CD4-positive, CD25-positive, alpha-beta regulatory T cell (primary cell): ENCODE data around the gene FOSL1. TPM values are rescaled to one million over a fixed set of nuclear protein-coding genes. Genes with fewer than 3 reads are reported as not detected.

Source experiments
- ATAC-seq, 2 donors: fragments of 150-1000 bp; cut with Tn5 transposase; one replicate each; pipeline ENCODE4 v1.10.0; 2021; ENCODE audit warnings: low read depth in 2 of 2, moderate number of reproducible peaks in 2 of 2, moderate library complexity in 1 of 2
- DNase-seq, 3 donors: peaks; one replicate each; pipeline versions ENCODE4 v3.0.0 to v3.0.0-alpha.2; 2012 to 2022; ENCODE audit warnings: mixed read lengths in 1 of 3
- H3K27ac ChIP-seq: one replicate; pipeline ENCODE4 v1.7.0; 2013; ENCODE audit warnings: mild to moderate bottlenecking, low read length; ENCODE audit not compliant: insufficient read depth, poor library complexity, severe bottlenecking
- H3K27me3 ChIP-seq: one replicate; pipeline ENCODE4 v1.7.0; 2013; ENCODE audit warnings: low read length; ENCODE audit not compliant: control insufficient read depth, insufficient read depth
- H3K36me3 ChIP-seq: one replicate; pipeline ENCODE4 v1.7.0; 2013; ENCODE audit warnings: mild to moderate bottlenecking, low read length, moderate library complexity; ENCODE audit not compliant: control insufficient read depth, insufficient read depth
- H3K4me1 ChIP-seq: 2 replicates; pipeline ENCODE4 v1.7.0; 2013; ENCODE audit warnings: mild to moderate bottlenecking, low read length; ENCODE audit not compliant: insufficient read depth, control insufficient read depth, poor library complexity, severe bottlenecking
- H3K4me3 ChIP-seq: one replicate; pipeline ENCODE4 v1.7.0; 2013; ENCODE audit warnings: low read depth, mild to moderate bottlenecking, low read length, moderate library complexity
- H3K9me3 ChIP-seq, 2 experiments: 1 replicate in 1 of 2; 2 replicates in 1 of 2; pipeline ENCODE4 v1.7.0; 2013; ENCODE audit warnings: low read length in 2 of 2, mild to moderate bottlenecking in 1 of 2, moderate library complexity in 1 of 2; ENCODE audit not compliant: control insufficient read depth in 2 of 2
- H3K27ac Mint-ChIP-seq, 3 donors: one replicate each; pipeline ENCODE4 v1.8.0; 2020 to 2022; ENCODE audit warnings: mild to moderate bottlenecking in 3 of 3, mixed read lengths in 3 of 3, moderate library complexity in 2 of 3
- H3K27me3 Mint-ChIP-seq: one replicate; pipeline ENCODE4 v1.8.0; 2022; ENCODE audit warnings: mild to moderate bottlenecking, mixed read lengths
- H3K36me3 Mint-ChIP-seq: one replicate; pipeline ENCODE4 v1.8.0; 2020; ENCODE audit warnings: mixed read lengths
- H3K4me1 Mint-ChIP-seq, 4 donors: one replicate each; pipeline ENCODE4 v1.8.0; 2020 to 2022; ENCODE audit warnings: mixed read lengths in 4 of 4, mild to moderate bottlenecking in 1 of 4
- H3K4me3 Mint-ChIP-seq, 4 donors: one replicate each; pipeline ENCODE4 v1.8.0; 2020 to 2022; ENCODE audit warnings: mild to moderate bottlenecking in 4 of 4, mixed read lengths in 4 of 4, moderate library complexity in 3 of 4
- H3K9me3 Mint-ChIP-seq, 7 donors: one replicate each; pipeline ENCODE4 v1.8.0; 2020 to 2022; ENCODE audit warnings: mixed read lengths in 7 of 7, mild to moderate bottlenecking in 3 of 7, moderate library complexity in 2 of 7
- polyA plus RNA-seq, 4 donors: library from polyadenylated mRNA; unstranded; fragments of 300-500 nt; fragmentation: Illumina TruSeq; gene quantifications; one replicate each; pipeline ENCODE4 v1.2.3, GENCODE V29; 2021
- total RNA-seq: library from RNA; stranded (reverse); gene quantifications from one replicate; pipeline ENCODE4 v1.2.3, GENCODE V29; 2022

Gene FOSL1
- total and polyA plus RNA-seq, 5 donors from 2014 or later: 2.7 TPM; not detected in 4

DNA sequence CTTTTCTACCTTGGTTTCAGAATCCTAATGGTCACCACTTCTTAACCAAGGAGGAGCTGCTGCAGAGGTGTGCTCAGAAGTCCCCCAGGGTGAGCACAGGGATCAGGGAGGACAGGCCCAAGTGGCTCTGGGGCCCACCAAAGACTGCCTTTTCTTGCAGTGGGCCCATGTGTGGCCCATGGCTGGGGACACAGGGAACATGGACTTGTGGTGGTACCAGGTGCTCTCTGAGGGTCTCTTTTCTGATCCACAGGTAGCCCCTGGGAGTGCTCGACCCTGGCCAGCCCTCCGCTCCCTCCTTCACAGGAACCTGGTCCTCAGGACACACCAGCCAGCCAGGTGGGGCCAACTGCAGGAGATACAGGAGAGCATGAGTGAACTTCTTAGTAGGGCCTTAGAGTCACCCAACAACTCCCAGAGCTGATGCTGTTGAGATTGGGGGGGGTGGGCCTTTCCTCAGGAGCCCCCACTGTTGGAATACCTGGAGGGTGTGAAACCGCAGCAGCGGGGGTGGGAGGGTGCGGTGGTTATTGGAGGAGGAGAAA, 37.9 kb downstream of the FOSL1 start:
- H3K4me3 ChIP-seq: no peak overlapping the region
- Mint-ChIP-seq H3K4me3 (peak overlapping the region in 3 of 4 donors; percentile 38 to 94 (median 63)), H3K27me3 (peaks cover 7% of the 10 kb centered on the region), H3K4me1 (peaks cover 3 to 31% (median 21%) of the 10 kb centered on the region in 4 donors), H3K9me3 (no peaks in the 10 kb centered on the region), H3K36me3 (peaks cover 8% of the 10 kb centered on the region), H3K27ac (peak overlapping the region in 1 of 3 donors; percentile 65)
- DNase-seq (no peak), ATAC-seq (no peak)
- H3K27me3 ChIP-seq: no peaks in the 10 kb centered on the region
- peaks cover 39% of the 10 kb centered on the region for H3K36me3 ChIP-seq
- H3K27ac ChIP-seq: no peak overlapping the region
- H3K4me1 ChIP-seq: peaks cover 40% of the 10 kb centered on the region
- H3K9me3 ChIP-seq: no peaks in the 10 kb centered on the region

DNA sequence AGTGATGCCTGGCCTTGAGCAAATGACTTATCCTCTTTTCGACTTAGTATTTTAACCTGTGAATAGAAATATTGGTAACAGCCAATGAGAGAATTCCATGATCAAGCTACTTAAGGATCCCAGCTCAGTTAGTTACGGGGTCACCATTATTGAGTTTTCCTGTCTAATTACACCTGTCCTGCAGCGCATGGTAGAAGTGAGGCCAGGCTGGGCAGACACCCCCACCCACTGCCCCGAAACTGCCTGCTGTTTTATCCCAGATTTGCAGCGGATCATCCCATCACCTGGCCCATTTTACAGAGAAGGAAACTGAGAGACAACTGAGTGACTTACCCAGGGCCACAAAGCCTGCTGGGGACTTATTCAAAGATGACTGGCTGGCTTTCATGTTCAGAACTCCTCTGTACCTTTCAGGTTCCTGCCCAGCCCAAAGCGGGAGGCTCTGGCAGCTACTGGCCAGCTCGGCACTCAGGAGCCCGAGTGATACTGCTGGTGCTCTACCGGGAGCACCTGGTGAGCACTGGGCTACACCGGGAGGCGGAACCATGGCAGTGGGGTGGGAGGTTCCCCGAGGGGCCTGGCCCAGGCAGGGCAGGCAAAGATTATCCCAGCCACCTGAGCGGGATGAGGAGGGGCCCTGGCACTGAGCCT, 38.5 kb downstream of the FOSL1 start:
- DNase-seq (no peak), ATAC-seq (no peak)
- peaks cover 44% of the 10 kb centered on the region for H3K4me1 ChIP-seq
- H3K27me3 ChIP-seq: no peaks in the 10 kb centered on the region
- H3K27ac ChIP-seq: no peak overlapping the region
- Mint-ChIP-seq H3K27me3 (peaks cover 7% of the 10 kb centered on the region), H3K27ac (peak overlapping the region in 2 of 3 donors; percentile 42 to 43), H3K4me1 (peaks cover 3 to 34% (median 24%) of the 10 kb centered on the region in 4 donors), H3K36me3 (peaks cover 10% of the 10 kb centered on the region), H3K9me3 (no peaks in the 10 kb centered on the region), H3K4me3 (peak overlapping the region; percentile 51 to 99 (median 94))
- peak overlapping the region; percentile 65 for H3K4me3 ChIP-seq
- no peaks in the 10 kb centered on the region for H3K9me3 ChIP-seq
- H3K36me3 ChIP-seq: peaks cover 39% of the 10 kb centered on the region

DNA sequence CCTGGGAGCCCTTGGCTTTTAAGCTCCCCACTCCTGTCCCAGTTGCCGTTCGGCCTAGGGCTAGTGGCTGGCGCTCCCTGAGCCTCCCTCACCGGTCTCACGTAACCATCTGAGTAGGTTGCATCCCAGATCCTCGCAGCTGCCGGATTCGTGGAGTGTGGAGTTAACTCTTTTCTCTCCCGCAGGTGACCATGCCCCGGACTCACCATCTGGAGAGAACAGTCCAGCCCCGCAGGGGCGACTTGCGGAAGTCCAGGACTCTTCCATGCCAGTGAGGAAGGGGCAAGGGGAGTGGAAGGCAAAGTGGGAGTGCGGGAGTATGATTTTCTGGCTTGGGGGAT, 39.1 kb downstream of the FOSL1 start:
- Mint-ChIP-seq H3K4me3 (peak overlapping the region; percentile 94 to 99 (median 96)), H3K36me3 (peaks cover 16% of the 10 kb centered on the region), H3K27me3 (peaks cover 7% of the 10 kb centered on the region), H3K9me3 (no peaks in the 10 kb centered on the region), H3K27ac (peak overlapping the region in 2 of 3 donors; percentile 96 to 98), H3K4me1 (peaks cover 3 to 39% (median 29%) of the 10 kb centered on the region in 4 donors)
- peaks cover 40% of the 10 kb centered on the region for H3K36me3 ChIP-seq
- H3K4me3 ChIP-seq: peak overlapping the region; percentile 65
- H3K9me3 ChIP-seq: no peaks in the 10 kb centered on the region
- DNase-seq (no peak), ATAC-seq (no peak)
- H3K4me1 ChIP-seq: peaks cover 49% of the 10 kb centered on the region
- peak overlapping the region; percentile 95 for H3K27ac ChIP-seq
- no peaks in the 10 kb centered on the region for H3K27me3 ChIP-seq

DNA sequence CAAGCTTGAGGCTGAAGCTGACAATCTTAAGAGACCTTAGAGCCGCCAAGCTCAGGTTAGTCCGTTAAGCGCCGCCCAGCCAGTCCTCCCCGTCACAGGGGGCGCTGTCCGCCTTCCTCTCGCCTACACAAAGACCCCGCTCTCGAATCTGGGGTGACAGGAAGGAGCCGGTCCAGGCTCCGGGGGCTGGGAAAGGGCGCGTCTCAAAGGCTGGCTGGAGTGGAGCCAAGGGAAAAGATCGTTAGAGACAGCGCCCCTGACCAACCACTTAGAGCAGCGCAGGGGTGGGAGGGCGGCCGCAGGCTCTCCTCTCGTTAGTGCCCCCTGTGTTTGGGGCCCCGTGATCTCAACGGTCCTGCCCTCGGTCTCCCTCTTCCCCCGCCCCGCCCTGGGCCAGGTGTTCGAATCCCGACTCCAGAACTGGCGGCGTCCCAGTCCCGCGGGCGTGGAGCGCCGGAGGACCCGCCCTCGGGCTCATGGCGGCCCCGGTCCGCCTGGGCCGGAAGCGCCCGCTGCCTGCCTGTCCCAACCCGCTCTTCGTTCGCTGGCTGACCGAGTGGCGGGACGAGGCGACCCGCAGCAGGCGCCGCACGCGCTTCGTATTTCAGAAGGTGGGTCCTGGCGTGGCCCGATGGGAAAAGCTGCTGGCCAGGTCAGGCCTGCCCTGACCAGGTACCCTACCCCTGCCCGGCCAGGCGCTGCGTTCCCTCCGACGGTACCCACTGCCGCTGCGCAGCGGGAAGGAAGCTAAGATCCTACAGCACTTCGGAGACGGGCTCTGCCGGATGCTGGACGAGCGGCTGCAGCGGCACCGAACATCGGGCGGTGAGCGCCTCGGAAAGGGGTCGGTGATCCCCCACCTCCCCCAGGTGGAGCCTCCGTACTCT, 39.7 kb downstream of the FOSL1 start, which contains the start of gene MUS81:
Gene MUS81, plus strand, starts transcription at position 156 of the 887 bp plus-strand sequence. Its CDS starts 321 bp downstream, at position 477.
- Mint-ChIP-seq H3K4me1 (peaks cover 3 to 45% (median 34%) of the 10 kb centered on the region in 4 donors), H3K4me3 (peak within 1 kb of the TSS; percentile 94 to 99 (median 96))

DNA sequence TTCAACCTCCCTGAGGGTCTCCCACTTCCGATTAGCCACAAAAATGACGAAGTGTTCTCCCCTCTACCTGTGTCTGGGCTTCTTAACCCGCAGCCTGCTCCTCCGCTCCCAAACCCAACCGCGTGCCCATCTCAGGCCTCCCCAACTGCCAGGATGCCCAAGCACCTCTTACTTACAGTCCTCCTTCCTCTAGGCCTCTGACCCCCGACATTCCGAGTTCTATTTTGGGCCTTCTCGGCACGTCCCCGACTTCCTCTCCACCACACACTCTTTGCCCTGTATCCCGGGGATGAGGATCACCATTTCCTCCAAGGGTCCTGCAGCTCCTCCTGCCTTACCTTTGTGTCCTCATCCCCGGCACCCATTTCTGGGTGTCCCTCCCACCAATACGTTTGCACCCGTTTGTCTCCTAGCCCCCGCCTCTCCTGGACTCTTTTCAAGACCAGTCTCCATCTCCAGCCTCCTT, 40.3 kb downstream of the FOSL1 start:
- H3K27ac Mint-ChIP-seq: peak overlapping the region; percentile 96 to 99 (median 98)
- H3K4me1 ChIP-seq: peaks cover 62% of the 10 kb centered on the region
- peak overlapping the region; percentile 94 to 99 (median 96) for H3K4me3 Mint-ChIP-seq
- DNase-seq (no peak), ATAC-seq (no peak)
- peaks cover 7% of the 10 kb centered on the region for H3K27me3 Mint-ChIP-seq
- peaks cover 3 to 50% (median 35%) of the 10 kb centered on the region in 4 donors for H3K4me1 Mint-ChIP-seq
- H3K9me3 Mint-ChIP-seq: no peaks in the 10 kb centered on the region
- H3K27ac ChIP-seq: peak overlapping the region; percentile 95
- peaks cover 17% of the 10 kb centered on the region for H3K36me3 Mint-ChIP-seq
- peaks cover 42% of the 10 kb centered on the region for H3K36me3 ChIP-seq
- peak overlapping the region; percentile 95 for H3K4me3 ChIP-seq
- no peaks in the 10 kb centered on the region for H3K27me3 ChIP-seq
- H3K9me3 ChIP-seq: no peaks in the 10 kb centered on the region

More for the DNA sequence above, 39.7 kb downstream of the FOSL1 start, which contains the start of gene MUS81:
- Histone ChIP-seq H3K27ac (peak within 1 kb of the TSS; percentile 95), H3K4me3 (peak within 1 kb of the TSS; percentile 95), H3K9me3 (no peaks in the 10 kb centered on the region), H3K36me3 (peaks cover 42% of the 10 kb centered on the region), H3K4me1 (peaks cover 55% of the 10 kb centered on the region), H3K27me3 (no peaks in the 10 kb centered on the region)
- Mint-ChIP-seq H3K9me3 (no peaks in the 10 kb centered on the region), H3K36me3 (peaks cover 19% of the 10 kb centered on the region), H3K27ac (peak within 1 kb of the TSS; percentile 96 to 99 (median 98)), H3K27me3 (peaks cover 7% of the 10 kb centered on the region)
- ATAC-seq (peak; percentile 46 to 47), DNase-seq (peak; percentile 90 to 98 (median 94))

DNA sequence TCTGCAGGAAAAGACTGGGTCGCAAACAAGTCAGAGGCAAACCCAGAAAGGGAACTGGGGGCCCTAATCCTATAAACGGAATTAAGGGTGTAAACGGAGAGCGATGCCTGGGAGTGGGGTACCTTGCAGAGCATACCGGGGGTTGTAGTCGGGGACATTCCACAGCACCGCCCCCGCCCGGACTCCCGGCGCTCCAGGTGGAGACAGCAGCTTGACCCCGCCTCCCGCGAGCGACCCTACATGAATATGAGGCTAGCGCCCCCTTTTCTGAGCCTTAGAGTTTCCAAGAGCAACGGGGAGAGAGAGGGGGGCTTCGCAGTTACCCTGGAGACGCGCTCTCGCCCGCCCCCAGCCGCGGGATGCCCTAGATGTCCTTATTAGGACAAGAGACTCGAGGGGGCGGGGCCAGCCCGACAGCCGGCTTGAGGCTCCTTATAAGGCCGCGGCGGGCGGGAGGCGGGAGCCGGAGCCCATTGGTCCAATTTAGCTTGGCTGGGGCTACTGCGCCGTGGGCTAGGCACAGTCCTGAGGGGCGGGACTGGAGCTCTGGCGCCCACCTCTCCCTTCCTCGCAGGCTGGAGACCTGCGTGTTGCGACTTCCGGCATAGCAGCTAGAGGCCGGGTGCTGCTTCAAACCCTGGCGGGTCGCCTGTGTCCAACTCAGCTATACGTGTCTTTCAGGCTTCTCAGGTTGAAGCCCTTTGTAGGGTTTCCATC, 40.9 kb downstream of the FOSL1 start:
- H3K36me3 ChIP-seq: peaks cover 42% of the 10 kb centered on the region
- H3K4me3 Mint-ChIP-seq: peak overlapping the region; percentile 94 to 99 (median 96)
- peaks cover 7% of the 10 kb centered on the region for H3K27me3 Mint-ChIP-seq
- H3K9me3 Mint-ChIP-seq: peaks cover 0 to 2% (median 0%) of the 10 kb centered on the region in 7 donors
- peak overlapping the region; percentile 96 to 99 (median 98) for H3K27ac Mint-ChIP-seq
- peaks cover 23% of the 10 kb centered on the region for H3K36me3 Mint-ChIP-seq
- peak overlapping the region; percentile 95 for H3K4me3 ChIP-seq
- DNase-seq (peak; percentile 93 to 100 (median 96)), ATAC-seq (peak; percentile 52 to 59)
- H3K4me1 ChIP-seq: peaks cover 68% of the 10 kb centered on the region
- H3K27me3 ChIP-seq: no peaks in the 10 kb centered on the region
- H3K9me3 ChIP-seq: no peaks in the 10 kb centered on the region
- peaks cover 3 to 56% (median 39%) of the 10 kb centered on the region in 4 donors for H3K4me1 Mint-ChIP-seq
- H3K27ac ChIP-seq: peak overlapping the region; percentile 95

DNA sequence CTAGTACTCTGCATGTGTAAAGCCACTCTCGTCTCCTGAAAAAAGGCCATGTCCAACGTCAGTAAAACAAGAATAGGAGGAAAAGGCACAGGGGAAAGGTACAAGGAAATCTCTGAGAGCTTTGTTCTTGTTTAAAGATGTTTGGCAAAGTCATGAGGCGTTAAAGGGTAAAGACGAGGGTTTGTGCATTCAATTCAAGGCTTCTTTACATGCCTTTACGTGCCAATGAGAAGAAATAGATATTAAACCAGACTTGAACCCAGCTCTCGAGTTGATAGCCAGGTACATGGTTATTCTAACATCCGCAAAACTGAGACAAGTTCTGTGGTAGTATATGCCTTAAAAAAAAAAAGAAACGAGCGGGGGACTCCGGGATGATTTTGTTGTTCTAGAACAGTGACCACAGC, 41.5 kb downstream of the FOSL1 start:
- Mint-ChIP-seq H3K27me3 (peaks cover 7% of the 10 kb centered on the region), H3K4me1 (peaks cover 3 to 62% (median 42%) of the 10 kb centered on the region in 4 donors), H3K4me3 (peak overlapping the region; percentile 94 to 99 (median 96)), H3K9me3 (peaks cover 0 to 2% (median 0%) of the 10 kb centered on the region in 7 donors), H3K27ac (peak overlapping the region; percentile 86 to 98 (median 96)), H3K36me3 (peaks cover 28% of the 10 kb centered on the region)
- Histone ChIP-seq H3K4me1 (peaks cover 71% of the 10 kb centered on the region), H3K27me3 (no peaks in the 10 kb centered on the region), H3K27ac (peak overlapping the region; percentile 95), H3K36me3 (peaks cover 42% of the 10 kb centered on the region), H3K4me3 (peak overlapping the region; percentile 95), H3K9me3 (no peaks in the 10 kb centered on the region)
- DNase-seq: peak in 1 of 3 donors; percentile 57
- no peak for ATAC-seq
